Measurements from ENCODE around the gene FAM118B.

Gene FAM118B

GRCh38 chr11:126211236-126212088 lies at the start of gene FAM118B, which contains the start of gene RPUSD4:
Gene FAM118B (plus strand): TSS chr11:126211782. CDS start chr11:126235002, 23,220 bp downstream.
Gene RPUSD4 (minus strand): TSS chr11:126211650. CDS start chr11:126211638, 12 bp downstream.
- DNase-seq (ENCODE audit: low spot score): peak; percentile 94

GRCh38 chr11:126162306-126163030 lies 49.1 kb upstream of the FAM118B start:
- DNase-seq (ENCODE audit: low spot score): no peak

- no peak for DNase-seq (ENCODE audit: low spot score)
Observed at GRCh38 chr11:126163074-126163700, 48.4 kb upstream of the FAM118B start.

DNA sequence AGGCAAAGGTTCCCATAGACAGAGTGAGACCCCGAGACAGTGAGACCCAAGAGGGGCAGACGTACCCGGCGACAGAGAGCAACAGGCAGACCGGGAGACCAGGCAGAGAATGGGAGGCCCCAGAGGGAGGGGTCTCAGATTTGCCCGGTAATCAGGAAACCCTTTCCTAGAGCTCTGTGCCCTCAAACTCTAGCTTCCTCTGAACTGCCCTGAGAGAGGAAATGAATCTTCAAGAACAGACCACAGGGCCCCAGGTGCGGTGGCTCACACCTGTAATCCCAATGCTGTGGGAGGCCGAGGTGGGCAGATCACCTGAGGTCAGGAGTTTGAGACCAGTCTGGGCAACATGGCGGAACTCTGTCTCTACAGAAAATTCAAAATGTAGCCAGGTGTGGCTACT lies 47.8 kb upstream of the FAM118B start:
- DNase-seq (ENCODE audit: low spot score): no peak

DNA sequence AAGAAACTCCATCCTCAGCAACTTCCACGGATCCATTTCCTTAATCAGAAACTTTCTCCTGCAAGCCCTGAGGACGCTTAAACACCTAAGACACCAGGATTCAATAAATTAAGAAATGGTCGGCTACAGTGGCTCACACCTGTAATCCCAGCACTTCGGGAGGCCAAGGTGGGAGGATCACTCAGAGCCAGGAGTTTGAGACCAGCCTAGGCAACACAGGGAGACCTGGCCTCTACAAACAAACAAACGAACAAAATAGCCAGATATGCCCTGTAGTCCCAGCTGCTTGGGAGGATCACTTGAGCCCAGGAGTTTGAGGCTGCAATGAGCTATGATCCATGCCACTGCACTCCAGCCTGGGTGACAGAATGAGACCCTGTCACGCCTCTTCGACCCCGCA lies 46.8 kb upstream of the FAM118B start:
- no peak for DNase-seq (ENCODE audit: low spot score)

DNA sequence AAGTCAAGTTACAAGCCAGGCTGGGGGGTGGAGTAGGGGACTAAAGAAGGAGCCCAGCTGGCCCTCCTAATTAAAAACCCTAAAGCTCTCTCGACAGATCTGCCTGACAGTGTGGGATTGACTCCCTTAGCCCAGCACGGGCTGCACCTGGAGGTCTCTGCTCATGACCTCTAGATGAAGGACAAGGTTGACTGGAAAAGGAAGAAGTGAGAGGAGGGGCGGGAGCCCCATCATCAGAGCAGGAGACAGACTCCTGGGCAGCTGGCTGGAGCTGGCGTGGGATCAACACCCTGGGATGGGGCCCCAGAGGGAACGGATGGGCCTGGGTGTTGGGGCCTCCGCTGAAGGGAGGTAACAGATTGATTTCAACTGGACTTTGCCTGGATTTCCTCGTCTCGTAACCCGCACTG lies 46.3 kb upstream of the FAM118B start:
- no peak for DNase-seq (ENCODE audit: low spot score)

DNA sequence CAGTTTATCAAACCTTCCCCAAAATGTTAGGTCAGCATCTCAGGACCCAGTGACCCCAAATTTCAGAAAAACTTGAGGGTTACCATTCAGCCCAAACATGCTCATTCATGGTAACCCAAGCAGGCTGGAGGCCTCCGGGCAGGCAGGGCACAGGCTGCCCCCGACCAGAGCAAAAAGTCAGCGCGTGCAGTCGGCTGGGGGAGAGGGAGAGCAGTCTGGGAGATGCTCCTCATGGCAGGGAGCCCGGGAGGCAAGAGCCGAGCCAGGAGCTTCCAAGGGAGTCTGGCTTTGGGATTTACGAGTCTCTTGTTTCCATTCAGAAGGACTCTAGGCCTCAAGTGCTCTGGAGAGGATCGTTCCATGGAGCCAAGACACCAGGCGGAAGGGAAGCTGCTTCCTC lies 45.8 kb upstream of the FAM118B start:
- no peak for DNase-seq (ENCODE audit: low spot score)

GRCh38 chr11:126166413-126166812 lies 45.2 kb upstream of the FAM118B start:
- DNase-seq (ENCODE audit: low spot score): no peak

GRCh38 chr11:126167488-126167887 lies 44.1 kb upstream of the FAM118B start:
- no peak for DNase-seq (ENCODE audit: low spot score)

GRCh38 chr11:126169291-126169690 lies 42.3 kb upstream of the FAM118B start:
- DNase-seq (ENCODE audit: low spot score): no peak

DNA sequence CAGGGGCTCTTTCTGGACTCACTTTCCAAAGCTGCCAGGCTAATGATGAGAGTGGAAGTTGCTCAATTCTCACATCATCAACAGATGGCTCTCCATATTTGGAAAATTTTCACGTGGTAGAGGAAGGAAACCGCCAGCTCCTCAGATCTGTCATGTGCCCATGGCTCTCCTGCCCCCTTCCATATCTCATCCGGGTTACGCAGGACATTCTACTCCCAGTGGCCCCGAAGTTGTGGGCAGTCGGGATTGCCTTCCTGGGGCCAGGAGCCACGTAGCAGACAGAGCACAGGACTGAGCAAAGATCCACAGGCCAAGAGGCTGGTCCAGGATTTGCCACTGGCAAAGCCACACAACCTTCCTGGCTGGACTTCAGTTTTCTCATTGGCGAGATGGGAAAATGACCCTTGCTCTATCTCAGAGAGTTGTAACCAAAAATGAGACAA lies 39.0 kb upstream of the FAM118B start:
- DNase-seq (ENCODE audit: low spot score): no peak

DNA sequence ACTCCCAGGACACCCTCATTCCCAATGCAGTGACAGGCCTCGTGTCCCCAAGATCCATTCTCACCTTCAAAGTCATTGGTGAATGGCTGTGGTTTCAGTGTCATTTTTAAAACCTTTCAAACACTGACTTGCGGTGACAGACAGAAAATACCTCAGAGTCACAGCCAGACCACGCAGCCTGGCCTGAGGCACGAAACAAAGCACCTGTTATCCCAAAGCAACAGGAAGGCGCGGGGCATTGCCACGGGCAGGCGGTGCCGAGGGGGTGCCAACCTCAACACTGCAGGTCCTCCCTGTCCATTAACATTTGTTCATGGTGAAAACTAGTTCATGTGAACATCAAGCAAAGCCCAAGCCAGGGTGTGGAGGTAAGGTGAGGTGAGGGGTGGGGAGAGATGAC lies 38.3 kb upstream of the FAM118B start:
- no peak for DNase-seq (ENCODE audit: low spot score)

DNA sequence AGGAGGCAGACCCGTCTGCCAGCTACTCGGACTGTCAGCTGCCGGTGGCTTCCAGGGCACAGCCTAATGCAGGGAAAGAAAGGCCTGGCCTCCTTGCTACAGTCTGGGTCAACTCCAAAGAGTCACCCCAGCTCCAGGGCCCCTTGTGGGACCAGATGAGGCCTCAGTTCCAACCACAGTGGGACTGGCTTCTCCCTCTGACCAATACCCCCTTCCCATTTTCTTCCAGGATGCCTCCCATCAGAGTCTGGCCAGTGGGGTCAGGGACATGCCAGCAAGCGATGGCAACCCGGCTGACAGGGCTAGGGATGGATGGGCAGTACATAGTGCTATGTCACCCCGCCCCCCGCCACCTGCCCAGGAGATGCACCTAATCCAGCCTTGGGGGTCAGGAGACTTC lies 36.8 kb upstream of the FAM118B start:
- DNase-seq (ENCODE audit: low spot score): no peak

DNA sequence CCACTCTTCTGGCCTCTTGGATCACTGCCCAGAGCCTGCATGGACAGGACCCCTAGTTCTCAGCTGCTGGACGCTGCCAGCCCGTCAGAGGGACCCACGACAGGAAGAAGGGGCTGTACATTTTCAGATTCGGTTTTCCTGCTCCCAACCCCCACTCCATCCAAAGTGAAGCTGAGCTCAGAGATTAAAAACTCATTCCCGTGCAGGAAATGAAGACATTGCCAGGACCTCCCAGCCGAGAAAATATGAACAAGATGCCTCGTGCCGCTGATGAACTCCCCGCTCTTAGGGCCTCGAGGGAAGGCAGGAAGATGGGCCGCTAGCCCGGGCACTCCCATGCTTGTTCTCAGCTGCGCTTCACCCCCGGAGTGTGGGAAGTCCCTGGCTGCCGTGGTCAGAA lies 36.2 kb upstream of the FAM118B start:
- DNase-seq (ENCODE audit: low spot score): peak; percentile 4

- DNase-seq (ENCODE audit: low spot score): no peak
Observed at GRCh38 chr11:126176853-126177470, 34.6 kb upstream of the FAM118B start.

DNA sequence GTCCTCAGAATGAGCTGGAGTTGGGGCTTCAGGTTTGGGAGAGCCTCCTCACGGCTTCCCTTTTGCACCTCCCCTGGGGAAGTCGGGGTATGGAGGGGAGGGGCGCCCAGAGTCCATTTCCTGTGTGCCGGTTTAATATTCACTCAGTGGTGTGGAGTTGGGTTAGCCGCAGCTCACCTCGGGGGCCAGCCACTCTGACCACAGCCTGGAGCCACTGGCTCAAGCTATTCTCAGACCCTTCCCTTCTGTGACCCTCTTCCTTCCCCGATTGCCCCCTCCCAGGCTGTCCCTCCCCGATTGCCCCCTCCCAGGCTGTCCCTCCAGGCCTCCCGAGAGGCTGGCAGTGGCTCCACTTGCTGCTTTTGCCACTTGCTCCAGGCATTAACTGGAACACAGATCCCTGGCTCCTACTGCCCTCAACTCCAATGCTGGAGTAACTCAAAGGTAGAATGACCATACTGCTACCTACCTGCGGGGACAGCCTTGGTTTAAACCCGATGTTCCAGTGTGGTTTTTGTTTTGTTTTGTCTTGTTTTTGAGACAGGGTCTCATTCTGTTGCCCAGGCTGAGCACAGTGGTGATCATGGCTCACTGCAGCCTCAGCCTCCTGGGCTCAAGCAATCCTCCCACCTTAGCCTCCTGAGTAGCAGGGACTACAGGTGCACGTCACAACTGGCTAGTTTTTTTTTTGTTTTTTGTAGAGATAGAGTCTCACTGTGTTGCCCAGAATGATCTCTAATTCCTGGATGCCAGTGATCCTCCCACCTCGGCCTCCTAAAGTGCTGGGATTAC lies 29.4 kb upstream of the FAM118B start:
- DNase-seq (ENCODE audit: low spot score): no peak

DNA sequence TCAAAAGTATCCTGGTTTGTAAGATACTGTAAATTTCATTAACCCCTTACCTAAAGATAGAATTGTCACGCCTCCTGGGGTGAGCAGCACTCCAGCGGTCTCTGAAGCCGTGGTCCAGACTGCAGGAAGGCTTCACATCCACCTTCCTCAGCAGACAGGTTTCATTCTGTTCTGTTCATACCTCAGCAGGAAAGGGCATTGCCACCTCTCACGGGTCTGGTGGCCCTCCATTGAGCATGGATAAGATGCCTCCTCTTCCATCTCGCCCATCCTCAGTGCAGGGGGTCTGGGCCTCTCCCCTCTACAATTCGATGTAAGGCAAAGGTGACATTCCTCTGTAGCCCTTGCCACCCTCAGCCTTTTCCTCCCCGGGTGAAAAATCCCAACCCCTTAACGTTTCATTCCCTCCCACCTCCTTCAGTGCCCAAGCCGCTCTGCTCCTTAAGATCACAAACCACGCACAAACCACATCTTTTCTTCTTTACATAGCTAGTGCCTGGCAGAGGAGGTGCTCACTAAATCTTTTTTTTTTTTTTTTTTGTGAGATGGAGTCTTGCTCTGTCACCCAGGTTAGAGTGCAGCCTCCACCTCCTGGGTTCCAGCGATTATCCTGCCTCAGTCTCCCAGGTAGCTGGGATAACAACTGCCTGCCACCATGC lies 28.7 kb upstream of the FAM118B start:
- DNase-seq (ENCODE audit: low spot score): no peak

DNA sequence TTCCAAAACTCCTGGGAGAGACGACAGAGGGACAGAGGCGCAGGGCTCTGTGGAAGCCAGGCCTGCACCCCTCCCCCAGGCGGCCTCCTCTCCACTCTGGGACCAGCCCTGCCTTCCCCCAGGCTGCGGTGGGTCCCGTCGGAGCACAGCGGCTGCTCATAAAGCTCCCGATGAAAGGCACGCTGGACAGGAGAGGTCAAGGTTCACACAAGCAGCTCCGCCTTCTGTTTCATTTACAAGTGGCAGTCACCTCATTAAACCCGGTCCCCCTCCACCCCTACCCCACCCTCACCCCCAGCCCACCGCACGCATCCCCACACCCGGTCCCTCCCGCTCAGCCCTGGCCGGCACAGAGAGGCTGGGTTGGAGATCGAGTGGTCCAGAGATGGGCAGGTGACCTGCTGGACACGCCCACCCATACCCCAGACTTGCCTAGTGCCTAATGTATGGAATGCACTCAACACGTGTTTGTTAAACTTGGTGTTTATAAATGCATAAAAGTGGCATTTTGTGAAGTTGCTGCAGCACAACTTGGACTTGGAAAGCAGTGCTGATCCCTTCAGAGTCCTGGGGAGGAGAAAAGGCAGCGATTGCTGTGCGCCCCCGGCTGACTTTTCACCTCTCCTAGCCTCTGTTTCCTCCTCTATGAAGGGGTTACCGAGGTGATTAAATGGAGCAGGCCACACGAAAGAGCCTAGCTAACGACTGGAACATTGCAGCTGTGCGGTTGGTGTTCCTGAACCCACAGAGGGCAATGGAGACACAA lies 26.1 kb upstream of the FAM118B start:
- no peak for DNase-seq (ENCODE audit: low spot score)

GRCh38 chr11:126186025-126186698 lies 25.4 kb upstream of the FAM118B start:
- no peak for DNase-seq (ENCODE audit: low spot score)
